HG03521 (cell line): Measurements from ENCODE around the gene GRID2IP.
A peak's percentile ranks its signal among the peaks of the same experiment; 100 is the strongest.
"Not testable (repeated sequence)": the region's sequence is repeated elsewhere in the genome, so short reads cannot be mapped to it uniquely, and the experiment has no call there.

Experiments used
- ATAC-seq: cut with Tn5 transposase; IDR thresholded peaks from one replicate; pipeline ENCODE4 v1.9.1; 2021; ENCODE audit warnings: mild to moderate bottlenecking, moderate library complexity; ENCODE audit not compliant: unreplicated experiment

The GRID2IP gene

GRCh38 chr7:6551016-6551511 lies at the start of gene GRID2IP:
TSS of gene GRID2IP (minus strand) at chr7:6551461. CDS start at chr7:6551436, 25 bp downstream.
- no peak for ATAC-seq

- ATAC-seq: no peak
Observed at GRCh38 chr7:6600093-6600492, 48.8 kb upstream of the GRID2IP start.

- ATAC-seq: no peak
Observed at GRCh38 chr7:6590645-6591110, 39.4 kb upstream of the GRID2IP start.

GRCh38 chr7:6589829-6590644 lies 38.8 kb upstream of the GRID2IP start, which contains the start of gene INTS15:
TSS of gene INTS15 (plus strand) at chr7:6590021. CDS start at chr7:6590284, 263 bp downstream.
- peak; percentile 87 for ATAC-seq

GRCh38 chr7:6589151-6589828 lies 38.0 kb upstream of the GRID2IP start:
- ATAC-seq: no peak

GRCh38 chr7:6588566-6588965 lies 37.3 kb upstream of the GRID2IP start:
- no peak for ATAC-seq

GRCh38 chr7:6585746-6586432 lies 34.6 kb upstream of the GRID2IP start:
- ATAC-seq: not testable (repeated sequence)

- ATAC-seq: no peak
Observed at GRCh38 chr7:6579446-6579845, 28.2 kb upstream of the GRID2IP start.

- ATAC-seq: no peak
Observed at GRCh38 chr7:6578114-6579084, 27.1 kb upstream of the GRID2IP start.

GRCh38 chr7:6577369-6578113 lies 26.3 kb upstream of the GRID2IP start, which contains the start of gene ZDHHC4:
TSS of gene ZDHHC4 (plus strand) at chr7:6577454. CDS start at chr7:6580562, 3,108 bp downstream.
- ATAC-seq: peak; percentile 97

- not testable (repeated sequence) for ATAC-seq
Observed at GRCh38 chr7:6576867-6577368, 25.7 kb upstream of the GRID2IP start.

GRCh38 chr7:6576024-6576866 lies 25.0 kb upstream of the GRID2IP start:
- no peak for ATAC-seq

- no peak for ATAC-seq
Observed at GRCh38 chr7:6575281-6576023, 24.2 kb upstream of the GRID2IP start.

GRCh38 chr7:6571160-6571779 lies 20.0 kb upstream of the GRID2IP start:
- ATAC-seq: no peak

- no peak for ATAC-seq
Observed at GRCh38 chr7:6567886-6568285, 16.6 kb upstream of the GRID2IP start.

GRCh38 chr7:6565655-6566054 lies 14.4 kb upstream of the GRID2IP start:
- ATAC-seq: no peak
